ENCODE results near the gene TMEM150B. TPM values are rescaled to one million over a fixed set of nuclear protein-coding genes. Genes with fewer than 3 reads are reported as not detected.

Gene TMEM150B
- total RNA-seq, 1 donor from 2014 or later: 1.1 TPM

- no peak for DNase-seq
Observed at GRCh38 chr19:55354698-55355212, 29.6 kb upstream of the TMEM150B start, which contains the start of gene COX6B2. COX6B2 (minus strand) TSS chr19:55354719; CDS start chr19:55354521, 198 bp downstream.

DNA sequence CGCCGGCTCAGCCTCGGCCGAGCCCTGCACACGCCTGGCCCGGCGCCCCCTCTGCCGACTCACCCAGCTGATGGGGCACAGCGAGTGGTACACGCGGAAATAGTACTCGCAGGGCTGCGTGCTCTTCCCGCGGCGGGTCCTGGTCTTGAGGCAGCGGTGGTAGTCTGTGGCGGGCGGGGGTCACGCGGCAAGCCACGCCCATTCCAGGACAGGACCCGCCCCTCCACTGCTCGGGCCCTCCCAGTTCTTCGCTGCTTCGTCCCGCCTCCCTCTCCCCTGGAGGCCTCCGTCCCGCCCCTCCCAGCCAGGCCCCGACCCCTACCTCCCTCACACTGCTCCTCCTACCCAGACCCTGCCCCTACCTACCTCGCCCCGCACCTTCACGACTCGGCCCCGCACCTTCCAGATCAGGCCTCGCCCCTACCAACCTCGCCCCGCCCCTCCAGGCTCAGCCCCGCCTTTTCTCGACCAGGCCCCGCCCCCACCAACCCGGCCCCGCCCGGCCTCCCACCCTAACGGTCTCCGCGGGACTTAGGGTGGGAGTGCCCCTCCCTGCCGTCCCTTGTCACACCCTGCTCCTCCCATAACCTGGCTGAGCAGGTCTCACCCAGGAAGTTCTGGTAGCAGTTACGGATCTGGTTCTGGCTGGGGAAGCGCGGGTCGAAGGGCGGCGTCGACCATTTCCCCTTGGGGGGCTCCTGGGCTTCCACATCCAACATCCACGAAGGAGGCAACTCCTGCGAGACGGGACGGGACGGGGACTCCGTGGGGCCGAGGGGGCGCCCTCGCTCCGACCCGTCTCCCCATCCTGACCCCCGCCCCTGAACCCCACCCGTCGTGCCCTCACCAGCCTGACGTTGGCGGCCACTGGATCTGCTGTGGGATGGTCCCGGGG, 28.9 kb upstream of the TMEM150B start:
- no peak for DNase-seq

- DNase-seq: no peak
Observed at GRCh38 chr19:55353356-55353802, 28.2 kb upstream of the TMEM150B start.

GRCh38 chr19:55352549-55353145, 27.5 kb upstream of the TMEM150B start:
- no peak for DNase-seq

DNA sequence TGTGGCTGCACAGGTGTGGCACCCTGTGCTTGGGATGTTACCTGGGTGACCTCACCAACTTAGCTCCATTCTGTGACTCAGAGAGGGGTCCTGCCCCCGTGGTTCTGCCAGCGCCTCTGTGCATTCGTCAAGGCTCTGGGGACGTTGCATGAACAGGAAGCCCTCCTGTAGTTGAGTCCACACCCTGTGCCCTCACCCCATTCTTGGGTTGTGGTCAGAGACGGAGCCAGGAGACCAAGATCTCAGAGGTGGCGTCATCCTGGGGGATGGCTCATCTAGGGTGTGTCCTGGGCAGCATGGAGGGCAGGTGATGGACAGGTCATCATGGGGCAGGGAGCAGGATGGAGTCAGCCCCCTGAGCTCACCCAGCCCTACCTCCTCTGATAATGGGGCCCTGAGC, 26.9 kb upstream of the TMEM150B start:
- DNase-seq: no peak

GRCh38 chr19:55350620-55351315, 25.6 kb upstream of the TMEM150B start:
- no peak for DNase-seq

DNA sequence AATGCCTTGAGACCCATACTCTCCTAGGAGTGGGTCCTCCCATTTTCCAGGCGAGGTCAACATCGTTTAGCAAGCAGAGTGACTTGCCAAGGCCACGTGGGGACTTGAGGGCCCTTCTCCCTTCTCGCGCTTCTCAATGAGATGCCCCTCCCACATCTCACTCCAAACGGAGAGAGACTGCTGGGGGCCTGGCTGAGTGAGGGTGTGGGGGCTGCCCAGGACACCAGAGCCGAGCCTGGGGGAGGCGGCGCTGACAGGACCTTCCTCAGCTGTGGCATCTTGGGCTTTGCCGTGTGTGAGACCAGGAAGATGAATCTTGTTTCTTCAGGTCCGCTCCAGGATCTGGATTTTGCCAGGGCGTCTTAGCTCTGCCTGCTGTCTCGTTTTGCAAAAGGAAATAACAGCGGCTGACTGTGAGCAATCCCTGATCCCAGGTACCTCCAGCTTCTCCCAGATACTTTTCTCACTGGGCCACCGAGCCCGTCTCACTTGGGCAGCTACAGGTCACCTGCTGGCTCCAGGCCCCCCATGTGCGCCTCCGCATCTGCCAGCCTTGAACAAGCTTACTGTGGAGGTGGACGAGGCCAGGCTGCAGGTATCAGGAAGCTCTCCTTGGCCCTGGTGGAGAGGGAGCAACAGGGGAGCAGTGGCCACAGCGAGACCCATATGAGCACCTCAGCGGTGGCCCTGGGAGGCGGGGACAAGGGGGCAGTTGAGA, 23.3 kb upstream of the TMEM150B start:
- no peak for DNase-seq

- no peak for DNase-seq
Observed at GRCh38 chr19:55347442-55348009, 22.4 kb upstream of the TMEM150B start.

- no peak for DNase-seq
Observed at GRCh38 chr19:55346725-55347441, 21.7 kb upstream of the TMEM150B start.

- no peak for DNase-seq
Observed at GRCh38 chr19:55345818-55346724, 20.9 kb upstream of the TMEM150B start.

DNA sequence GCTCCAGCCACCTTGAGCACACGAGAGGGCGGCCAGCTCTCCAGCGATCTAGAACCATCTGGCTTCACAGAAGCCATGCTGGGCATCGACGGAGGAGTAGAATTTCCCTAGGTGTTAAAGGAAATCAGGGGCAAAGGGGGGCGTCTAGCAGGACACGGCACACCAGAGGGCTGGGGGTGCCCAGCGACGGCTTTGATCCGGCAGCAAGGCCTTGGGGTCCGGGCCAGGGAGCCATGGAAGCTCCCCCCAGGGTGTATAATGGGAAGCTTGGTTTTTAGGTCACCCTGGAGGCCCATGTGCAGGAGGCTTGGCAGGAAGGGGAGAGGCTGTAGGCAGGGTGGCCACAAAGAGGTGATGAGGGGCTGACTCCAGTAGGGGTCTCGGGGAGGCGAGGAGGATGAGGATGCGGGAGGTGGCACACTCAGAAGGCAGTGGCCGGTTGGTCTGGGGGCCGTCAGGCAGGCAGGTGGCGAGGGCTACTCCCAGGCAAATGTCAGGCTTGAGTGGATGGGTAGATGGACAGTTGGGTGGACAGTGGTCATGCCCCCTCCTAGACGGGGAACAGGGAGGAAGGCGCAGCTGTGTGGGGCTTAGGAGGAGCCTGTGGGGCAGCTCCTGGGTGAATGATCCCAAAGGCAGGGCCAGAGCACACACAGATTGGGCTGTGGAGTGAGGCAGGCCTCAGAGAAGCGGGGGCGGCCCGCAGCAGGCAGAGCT, 20.1 kb upstream of the TMEM150B start:
- DNase-seq: no peak

DNA sequence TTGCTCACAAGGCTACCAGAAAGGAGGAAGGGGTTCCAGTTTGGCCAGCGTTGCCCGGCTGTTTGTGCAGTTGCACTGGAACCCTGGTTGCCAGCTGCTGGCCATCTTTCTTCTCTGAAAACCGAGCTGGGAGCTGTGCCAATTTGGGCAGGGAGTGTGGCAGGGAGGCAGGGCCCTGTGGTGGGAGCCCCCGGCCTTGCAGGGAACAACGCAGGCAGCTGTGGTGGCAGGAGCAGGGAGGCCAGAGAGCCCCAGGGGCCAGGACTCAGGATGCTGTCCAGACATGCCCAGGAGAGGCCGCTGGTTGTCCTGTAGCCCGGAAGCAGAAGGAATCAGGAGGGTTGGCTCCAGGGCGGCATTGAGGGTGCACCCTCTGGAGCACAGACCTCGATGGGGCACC, 19.3 kb upstream of the TMEM150B start:
- DNase-seq: no peak

DNA sequence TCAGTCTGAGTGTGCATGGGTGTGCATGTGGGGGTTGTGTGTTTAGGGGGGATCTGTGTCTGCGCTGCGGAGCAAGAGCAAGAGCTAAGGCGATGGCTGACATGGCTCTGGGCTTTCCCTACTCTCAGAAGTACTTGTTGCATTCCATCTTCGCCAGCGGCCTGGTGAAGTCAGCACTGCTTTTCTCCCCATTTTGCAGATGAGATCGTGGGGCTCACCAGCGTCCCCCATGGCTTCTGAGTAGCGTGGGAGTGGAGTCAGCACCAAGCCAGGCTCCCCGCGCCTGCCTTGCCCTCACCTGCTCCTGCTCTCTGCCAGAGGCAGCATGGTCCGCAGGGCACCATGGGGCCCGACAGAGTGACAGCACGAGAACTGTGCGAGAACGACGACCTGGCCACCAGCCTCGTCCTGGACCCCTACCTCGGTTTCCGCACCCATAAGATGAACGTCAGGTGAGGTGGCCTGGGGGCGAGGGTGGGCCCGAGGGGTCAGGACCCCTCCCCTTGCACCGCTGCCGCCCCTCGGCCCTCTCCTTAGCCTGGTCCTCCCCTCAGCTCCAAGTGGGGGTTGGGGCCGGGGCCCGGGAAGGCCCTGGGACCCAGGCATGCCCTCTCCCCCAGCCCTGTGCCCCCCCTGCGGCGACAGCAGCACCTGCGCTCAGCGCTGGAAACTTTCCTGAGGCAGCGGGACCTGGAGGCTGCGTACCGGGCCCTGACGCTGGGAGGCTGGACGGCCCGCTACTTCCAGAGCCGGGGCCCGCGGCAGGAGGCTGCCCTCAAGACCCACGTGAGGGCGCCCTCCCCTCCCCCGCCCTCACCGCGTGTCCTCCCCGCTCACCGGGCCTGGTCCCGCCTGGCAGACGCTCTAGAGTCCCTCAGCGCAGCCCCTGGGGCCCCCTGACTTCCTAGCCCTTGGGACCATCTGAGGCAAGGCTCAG, 16.7 kb upstream of the TMEM150B start:
- no peak for DNase-seq

GRCh38 chr19:55341171-55341588, 16.0 kb upstream of the TMEM150B start:
- DNase-seq: peak; percentile 26

DNA sequence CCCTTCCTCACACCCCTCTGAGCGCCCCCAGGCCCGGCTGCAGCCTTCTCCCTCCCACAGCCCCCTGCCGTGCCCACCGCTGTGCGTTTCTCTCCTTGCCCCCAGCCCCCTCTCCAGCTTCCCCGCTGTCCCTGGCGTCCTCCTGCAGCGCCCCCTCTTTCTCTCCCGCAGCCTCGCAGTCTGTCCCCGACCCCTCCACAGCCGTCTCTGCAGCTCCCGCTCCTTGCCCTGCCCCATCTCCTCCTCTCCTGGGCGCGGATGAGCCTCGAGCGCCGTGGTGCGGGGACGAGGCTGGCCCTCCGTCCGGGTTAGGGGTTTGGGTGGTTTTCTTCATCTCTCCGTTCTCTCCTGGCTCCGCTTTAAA, 15.6 kb upstream of the TMEM150B start:
- DNase-seq: no peak

GRCh38 chr19:55339889-55340783, 15.0 kb upstream of the TMEM150B start:
- no peak for DNase-seq
